Hematopoietic multipotent progenitor cell treated with erythropoietin and hydrocortisone succinate and interleukin-3 and kit ligand, for 4 days (in vitro differentiated cells): ENCODE results near the gene FSHB.
"Not testable (repeated sequence)": the region's sequence is repeated elsewhere in the genome, so short reads cannot be mapped to it uniquely, and the experiment has no call there.

Experiments used
- DNase-seq: peaks from one replicate; pipeline ENCODE4 v3.0.0-alpha.2; 2015

FSHB gene

DNA sequence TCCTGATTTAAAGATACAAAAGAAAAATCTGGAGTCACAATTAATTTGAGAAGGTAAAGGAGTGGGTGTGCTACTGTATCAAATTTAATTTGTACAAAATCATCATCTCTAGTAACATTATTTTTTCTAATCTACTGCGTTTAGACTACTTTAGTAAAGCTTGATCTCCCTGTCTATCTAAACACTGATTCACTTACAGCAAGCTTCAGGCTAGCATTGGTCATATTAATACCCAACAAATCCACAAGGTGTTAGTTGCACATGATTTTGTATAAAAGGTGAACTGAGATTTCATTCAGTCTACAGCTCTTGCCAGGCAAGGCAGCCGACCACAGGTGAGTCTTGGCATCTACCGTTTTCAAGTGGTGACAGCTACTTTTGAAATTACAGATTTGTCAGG is at the start of gene FSHB:
TSS of gene FSHB (plus strand) at position 301 of the 400 bp plus-strand sequence. CDS start 889 bp downstream, outside the sequence.
- DNase-seq = no peak

DNA sequence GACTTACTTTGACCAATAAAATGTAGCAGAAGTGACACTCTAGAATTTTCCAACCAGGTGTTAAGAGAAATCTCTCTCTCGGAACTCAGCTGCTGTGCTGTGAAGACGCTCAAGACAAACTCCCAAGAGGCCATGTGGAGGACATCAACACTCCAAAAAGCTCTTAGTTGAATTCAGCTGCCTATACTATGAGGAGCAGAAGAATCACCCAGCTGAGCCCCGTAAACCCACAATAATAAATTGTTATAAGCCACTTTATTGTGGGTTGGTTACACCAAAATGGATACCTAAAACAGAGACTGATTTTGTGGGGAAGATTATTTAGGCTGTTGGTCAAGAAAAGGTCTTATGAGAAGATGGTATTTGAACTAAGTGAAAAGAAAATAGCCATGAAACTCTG is 44.1 kb upstream of the FSHB start:
- DNase-seq = no peak

DNA sequence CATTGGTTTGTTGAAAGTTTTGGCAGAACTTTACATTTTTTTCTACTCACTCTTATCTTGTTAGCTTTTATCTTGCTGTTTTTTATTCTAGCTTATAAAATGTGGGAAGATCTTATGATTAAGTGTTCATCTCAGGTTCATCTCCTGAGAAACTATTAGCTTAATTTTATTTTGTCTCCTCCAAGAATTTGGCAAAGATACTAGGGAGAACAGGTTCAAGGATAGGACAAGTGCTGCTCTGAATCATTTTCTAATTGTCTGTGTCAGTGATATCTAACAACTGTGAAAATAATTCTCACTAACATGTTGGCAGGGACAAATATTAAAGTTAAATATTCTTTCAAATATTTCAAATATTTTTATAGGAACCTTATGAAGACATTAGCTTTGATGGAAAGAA is 38.2 kb upstream of the FSHB start:
- DNase-seq = no peak

DNA sequence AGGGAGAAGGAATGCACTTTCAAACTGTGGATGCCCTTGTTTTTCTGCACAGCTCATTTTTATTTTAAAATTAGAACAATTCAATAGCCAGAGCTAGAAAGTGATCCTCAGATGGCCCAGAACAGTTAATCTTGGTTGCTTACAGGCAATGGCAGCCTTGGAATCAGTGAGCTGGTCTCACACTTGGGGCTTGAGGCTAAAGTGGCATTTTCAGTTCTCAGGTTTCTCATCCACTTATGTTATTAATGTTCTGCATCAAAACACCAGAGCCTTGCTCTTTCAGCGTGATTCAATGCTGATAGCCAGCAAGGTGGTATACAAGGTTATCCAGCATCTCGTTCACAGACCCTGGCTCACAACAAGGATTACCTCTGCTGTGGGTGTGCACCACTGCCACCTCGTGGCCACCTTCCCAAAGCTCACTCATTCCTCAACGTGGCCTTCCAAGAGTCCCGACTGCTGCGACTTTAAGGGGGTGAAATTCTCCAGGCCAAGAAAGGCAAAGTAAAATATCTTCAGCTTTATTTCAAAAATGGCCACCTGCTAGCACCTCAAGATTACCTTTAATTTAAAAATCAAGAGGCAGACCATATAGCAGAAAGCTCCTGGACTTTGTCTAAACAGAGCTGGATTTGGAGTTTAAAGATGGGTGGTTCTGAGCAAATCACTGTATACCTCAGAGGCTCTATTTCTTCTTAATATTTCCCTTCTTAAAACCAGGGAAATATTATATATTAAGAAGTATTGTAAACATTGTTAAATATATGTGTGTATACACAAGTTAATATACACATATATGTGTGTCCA is 34.2 kb upstream of the FSHB start:
- peak; percentile 57 for DNase-seq

DNA sequence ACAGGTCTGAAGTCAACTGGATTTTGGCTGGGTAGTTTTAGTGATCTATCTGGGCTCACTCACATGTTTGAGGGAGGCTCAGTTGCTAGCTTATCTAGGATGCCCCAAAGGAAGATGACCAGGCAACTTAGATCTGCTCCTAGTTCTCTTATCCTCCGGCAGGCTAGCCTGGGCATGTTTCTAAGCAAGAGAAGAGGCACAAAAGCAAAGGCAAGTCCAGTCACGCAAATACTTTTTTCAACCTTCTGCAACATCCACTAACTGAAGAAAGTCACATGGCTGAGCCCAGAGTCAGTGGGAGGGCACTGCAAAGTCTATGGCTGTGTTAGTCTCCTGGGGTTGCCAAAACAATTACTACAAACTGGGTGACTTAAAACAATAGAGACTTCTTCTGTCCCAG is 32.9 kb upstream of the FSHB start:
- DNase-seq = no peak

DNA sequence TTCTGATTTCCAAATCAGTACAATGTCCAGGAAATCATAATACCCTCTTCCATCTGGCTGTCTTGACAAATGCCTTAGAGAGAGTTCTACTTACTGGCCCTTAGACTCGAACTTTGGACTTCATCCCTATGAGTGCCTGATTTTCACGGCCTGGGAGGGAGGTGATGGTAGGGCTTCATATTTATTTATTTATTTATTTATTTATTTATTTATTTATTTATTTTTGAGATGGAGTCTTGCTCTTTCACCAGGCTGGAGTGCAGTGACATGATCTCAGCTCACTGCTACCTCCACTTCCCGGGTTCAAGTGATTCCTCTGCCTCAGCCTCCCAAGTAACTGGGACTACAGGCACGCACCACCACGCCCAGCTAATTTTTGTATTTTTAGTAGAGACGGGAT is 27.8 kb upstream of the FSHB start:
- DNase-seq = not testable (repeated sequence)

DNA sequence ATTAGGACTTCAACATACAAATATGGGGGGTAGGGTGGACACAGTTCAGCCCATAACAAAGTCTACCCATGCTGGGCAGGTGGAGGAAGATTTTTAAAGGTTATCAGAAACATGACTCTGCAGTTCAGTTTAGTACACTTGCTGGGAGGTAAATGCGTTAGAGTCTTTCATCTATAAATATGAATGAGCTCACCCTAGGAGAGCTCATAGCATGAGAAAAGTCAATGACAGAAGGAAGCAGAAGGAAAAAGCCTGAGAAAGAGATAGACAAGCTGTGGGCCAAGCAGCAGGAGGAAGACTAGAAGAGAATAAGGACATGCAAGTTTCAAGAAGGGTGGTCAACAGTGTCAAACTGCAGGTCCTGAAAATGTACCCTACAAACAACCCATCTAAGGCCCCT is 27.0 kb upstream of the FSHB start:
- no peak for DNase-seq

DNA sequence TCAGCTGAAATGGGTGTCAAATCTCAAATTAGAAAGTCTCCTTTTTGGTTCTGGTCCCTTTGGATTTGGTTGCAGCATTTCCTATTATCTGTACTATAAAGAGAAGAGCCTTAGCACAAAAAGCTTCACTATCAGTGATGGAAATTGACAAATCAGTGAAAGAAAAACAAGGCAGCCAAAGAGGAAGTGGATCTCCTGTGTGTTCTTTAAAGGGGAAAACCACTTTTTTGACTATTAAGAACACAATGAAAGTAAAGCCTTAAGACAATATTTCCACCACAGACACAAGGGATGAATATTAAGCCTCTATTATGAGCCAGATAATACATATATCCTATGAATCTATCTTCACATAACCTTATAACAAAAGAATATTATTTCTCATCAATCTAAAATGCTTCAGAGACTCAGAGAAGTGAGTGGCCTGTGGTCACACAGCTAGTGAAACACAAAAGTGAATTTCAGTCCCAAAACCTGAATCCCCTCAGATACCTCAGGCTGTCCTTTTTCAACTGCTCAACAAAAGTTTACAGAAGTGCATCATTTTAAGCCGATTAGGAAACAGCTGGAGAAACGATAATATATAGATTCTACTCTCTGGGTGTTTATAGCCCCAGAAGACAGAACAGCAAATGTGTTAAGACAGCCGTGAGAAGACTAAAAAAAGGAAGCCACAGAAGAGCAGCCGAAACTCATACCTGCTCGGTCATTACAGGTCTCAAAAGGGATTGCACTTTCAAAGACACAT is 24.4 kb upstream of the FSHB start:
- DNase-seq = no peak

DNA sequence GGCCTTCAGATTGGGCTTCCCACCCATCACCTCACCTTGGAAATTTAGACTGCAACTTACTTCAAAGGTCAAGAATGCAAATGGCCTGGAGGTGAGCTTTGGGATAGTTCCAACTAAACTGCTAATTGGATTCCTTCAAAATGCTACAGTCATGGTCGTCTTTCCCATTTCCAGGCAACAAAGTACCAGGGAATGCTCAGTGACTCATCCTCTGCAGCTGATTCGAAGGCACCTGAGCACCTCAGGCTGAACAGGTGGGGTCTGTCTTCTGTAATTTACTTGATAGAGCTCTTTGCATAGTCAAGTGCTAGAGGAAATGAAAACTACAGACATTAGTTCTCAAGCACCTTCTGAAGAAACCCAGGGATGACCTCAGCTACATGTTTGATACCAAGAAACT is 20.5 kb upstream of the FSHB start:
- DNase-seq = no peak

DNA sequence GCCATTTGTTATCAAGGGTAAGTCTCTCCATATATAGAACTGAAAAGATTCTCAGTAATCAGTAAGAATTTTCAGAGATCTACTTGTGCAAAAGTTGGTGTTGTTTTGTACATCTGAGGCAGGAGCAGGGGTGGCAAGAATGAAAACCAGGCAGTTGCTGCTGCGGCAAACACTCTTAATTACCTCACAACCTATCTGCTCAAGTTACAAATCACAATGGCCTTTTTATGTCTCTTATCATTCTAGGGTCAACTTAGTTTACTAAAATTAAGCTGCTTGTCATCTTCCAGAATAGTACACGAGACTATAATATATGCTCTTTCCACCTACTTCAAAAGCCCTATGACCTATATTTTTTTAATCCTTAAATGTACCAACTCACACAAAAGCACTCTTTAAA is 14.3 kb upstream of the FSHB start:
- no peak for DNase-seq

DNA sequence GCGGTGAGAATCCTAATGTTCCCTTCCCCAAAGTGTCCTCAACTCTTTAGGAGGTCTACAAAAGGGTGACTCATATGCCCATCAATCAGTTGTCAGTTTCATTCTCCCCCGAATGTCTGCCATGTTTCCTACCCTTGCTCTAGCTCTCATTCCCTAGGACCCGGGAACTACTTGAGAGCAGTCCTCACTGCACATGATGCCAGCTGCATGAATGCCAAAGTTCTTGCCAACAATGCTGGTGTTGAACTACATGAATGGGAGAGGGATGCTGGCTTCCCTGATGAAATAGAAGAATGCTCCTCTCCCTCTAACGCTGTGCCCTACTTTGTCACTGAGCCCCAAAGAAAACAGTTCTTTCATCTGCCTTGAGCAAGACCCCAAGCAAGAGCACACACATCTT is 12.5 kb upstream of the FSHB start:
- DNase-seq = no peak

DNA sequence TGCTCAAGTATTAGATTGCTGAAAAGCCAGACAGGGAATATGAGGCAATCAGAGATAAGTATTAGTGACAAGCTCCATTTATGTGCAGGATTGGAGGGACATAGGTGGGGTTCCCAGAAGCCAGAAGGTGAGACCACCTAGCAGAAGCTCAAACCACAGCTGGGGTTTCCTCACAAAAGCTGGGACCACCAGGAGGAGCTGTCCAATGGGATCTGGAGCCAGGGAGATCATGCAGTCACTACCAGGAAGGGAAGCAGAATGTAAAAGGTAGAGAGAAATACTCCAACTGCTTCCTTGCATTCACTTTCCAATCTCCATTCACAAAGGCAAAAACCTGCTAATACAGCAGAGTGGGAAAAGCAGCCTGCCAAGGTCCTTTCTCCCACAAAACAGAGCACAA is 5.2 kb upstream of the FSHB start:
- no peak for DNase-seq

DNA sequence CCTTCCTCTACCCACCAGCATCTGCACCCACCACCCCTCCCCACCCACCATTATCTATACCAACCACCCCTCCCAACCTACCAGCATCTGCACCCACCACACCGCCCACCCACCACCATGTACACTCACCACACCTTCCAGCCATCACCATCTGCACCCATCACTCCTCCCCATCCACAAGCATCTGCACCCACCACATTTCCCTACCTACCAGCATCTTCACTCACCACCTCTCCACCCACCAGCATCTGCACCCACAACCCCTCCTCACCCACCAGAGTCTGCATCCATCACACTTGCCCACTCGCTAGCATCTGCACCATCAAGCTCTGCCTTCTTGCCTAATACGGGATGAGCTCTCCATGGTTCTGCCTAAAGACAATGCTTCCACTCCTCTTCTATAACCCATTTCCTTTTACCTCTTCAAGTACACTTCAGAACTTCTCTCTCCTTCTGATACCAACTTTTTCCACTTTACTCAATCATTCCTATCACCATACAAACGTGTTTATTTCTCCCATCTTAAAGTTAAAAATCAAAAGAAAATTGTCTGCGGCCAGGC is 2.4 kb upstream of the FSHB start:
- no peak for DNase-seq

DNA sequence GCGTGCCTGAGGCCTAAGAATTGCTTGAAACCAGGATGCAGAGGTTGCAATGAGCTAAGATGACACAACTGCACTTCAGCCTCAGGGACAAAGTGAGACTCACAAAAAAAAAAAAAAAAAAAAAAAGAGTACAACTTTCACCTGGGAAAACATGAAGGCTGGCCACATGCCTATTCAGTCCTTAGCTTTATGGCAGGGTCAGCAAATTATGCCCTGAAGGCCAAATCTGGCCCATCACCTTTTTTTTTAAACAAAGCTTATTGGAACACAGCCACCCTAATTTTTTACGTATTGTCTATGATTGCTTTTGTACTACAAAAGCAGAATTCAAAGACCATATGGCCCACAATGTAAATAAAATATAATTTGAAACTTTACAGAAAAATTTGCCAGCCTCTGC is 8.2 kb downstream of the FSHB start:
- DNase-seq = no peak

DNA sequence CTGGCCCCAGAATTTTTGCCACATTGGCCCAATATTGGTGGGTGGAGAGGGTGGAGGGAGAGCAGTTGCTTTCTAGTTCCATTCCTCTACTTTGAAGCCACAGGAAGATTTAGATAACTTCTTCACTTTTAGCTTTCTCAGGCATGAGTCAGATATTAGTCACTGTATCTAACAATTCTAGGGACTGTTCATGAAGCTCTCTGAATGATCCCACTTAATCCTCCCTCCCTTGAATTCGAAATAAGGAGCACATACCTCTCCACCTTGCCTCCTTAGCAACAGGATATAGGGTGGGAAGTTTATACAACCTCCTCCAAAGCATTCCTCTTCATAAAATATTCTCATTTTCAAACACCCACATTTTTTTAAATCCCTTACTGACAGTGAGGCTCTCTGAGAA is 13.5 kb downstream of the FSHB start:
- no peak for DNase-seq

DNA sequence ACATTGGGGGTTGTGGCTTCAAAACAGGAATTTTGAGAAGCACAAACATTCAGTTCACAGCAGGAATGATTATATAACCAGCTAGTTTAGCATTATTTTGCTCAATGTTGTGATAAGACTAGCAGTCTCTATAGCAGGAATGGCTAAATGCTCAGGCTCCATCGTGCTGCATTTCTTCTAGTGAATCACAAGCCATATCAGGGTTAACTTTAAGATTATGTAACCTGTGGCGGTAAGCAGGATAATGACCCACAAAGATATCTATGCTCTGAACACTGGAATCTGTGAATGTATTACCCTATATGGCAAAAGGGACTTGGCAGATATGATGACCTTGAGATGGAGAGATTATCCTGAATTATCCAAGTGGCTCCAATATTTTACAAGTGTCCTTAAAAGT is 14.8 kb downstream of the FSHB start:
- no peak for DNase-seq

DNA sequence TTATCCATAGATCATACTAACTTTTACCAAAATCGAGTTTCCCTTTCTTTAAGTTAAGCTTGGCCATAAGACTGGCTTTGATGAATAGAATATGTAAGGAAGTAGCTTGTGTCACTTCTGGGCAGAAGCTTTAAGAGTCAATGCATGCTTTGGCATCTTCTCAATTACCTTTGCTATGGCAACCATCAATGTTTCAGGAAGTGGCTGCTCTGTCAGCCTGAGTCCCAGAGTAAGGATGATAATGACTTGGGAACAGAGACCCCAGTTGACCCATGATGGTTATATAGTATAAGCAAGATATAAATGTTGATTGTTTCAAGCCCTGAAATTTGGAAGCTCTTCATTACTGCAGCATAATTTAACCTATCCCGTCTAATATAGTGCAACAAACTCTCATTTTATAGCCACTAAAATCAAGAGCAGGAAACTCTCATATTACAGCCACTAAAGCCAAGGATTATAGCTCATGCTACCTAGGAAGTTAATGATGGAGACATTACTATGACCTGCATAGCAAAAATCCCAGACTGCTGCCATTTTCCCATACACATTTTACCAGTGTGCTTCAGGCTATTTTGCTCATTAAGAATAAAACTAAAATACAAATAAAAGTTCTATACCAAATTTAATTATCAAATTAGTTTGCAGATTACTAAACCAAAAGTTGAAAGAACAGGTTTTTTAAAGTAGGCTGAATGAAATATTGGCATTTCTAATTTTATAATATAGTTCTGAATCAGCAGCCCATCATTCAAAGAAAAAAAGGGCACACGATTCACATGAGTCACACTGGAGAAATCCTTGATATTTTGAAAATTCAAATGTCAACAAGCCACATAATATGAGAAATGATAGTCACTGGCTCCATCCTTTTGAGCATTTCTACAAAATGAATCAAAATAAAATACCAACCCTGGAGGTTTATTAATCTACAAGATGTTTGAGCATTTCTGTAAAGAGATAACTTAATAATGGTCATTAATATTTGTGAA is 23.8 kb downstream of the FSHB start:
- no peak for DNase-seq

DNA sequence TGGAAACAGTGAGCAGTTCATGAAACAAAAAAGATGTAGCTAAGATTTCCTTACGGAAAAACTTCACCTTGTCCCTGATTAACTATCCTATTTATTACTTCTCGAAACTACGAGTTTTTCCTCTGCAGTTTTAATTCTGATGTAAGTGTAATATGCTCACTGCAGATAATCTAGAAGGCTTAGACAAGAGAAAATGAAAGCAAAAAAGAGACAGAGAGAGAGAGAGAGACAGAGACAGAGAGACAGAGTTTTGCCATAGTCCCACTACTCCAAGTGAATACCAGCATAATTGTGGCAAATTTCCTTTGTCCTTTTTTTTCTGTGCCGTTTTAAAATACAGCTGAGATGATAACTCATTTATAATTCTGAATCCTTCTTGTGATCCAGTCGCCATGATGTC is 24.8 kb downstream of the FSHB start:
- DNase-seq = no peak

DNA sequence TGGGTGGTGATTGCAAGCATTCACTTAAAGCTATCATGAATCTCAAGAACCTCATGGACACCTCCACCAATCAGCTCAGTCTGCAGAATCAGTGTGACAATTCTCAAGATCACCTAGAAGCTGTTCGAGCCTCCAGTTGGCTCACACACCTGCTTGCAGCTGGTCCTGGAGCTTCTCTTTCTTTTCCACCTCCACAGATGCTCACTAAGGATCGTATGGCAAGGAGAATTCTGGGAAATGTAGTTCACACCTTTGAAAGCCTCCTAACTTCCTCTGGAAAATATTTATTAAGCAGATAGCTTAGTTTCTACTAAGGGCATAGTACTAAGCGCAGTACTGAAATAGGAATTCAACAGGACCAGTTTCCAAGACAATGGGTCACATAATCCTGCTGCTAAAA is 26.2 kb downstream of the FSHB start:
- DNase-seq = no peak

DNA sequence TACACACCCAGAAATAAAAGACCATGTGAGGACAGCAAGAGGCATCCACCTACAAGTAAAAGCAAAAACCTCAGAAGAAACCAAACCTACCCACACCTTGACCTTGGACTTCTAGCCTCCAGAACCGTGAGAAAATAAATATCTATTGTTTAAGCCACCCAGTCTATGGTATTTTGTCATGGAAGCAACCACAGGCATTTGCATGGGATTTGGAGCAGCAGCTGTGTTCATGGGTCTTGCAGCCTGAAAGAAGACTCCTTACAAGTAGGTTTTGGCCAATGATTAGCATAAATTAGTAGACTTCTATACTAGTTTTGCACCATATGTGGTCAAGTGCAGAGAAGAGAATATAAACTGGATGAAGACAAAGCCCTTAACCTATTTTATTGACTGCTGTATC is 27.9 kb downstream of the FSHB start:
- no peak for DNase-seq

DNA sequence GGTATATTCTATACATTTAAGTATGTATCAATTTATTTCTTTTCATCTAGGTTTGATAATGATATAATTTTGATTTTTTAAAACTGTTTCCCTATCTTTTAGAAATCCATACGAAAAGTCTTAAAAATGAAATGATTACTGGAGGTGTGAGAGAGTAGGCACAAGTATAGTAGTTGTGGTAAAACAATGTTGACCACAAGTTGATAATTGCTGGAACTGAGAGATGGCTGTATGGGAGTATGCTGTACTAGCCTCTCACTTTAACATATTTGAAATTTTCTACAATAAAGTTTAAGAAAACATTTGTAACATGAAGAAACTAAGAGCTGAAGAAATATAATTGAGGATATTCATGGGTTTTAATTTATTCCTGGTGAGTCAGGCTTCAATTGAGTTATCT is 30.0 kb downstream of the FSHB start:
- no peak for DNase-seq

DNA sequence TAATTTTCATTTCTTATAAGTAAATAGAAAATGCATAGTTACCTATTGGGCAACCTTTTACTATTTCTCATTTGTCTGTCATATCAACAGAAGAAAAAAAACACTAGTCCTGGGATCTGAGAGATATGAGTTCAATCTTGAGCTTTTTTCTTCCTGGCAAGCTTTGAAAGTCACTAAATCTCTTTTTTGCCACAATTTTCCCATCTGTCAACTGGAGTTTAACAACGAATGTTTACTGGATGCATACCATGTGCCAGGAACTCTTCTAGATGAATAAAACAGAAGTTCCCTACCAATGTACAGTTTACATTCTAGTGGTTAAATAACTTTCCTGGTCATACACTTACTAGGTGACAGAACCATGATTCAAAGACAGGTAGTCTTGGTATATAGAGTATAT is 31.0 kb downstream of the FSHB start:
- DNase-seq = no peak

DNA sequence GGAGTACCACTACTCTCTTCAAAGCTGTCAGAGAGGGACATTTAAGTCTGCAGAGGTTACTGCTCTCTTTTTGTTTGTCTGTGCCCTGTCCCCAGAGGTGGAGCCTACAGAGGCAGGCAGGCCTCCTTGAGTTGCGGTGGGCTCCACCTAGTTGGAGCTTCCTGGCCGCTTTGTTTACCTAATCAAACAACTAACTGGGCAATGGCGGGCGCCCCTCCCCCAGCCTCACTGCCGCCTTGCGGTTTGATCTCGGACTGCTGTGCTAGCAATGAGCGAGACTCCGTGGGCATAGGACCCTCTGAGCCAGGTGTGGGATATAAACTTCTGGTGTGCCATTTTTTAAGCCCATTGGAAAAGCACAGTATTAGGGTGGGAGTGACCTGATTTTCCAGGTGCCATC is 37.8 kb downstream of the FSHB start:
- not testable (repeated sequence) for DNase-seq
